Activated naive CD4-positive, alpha-beta T cell treated with Interleukin-2 at 50 U/mL for 16 hours (primary cell): ENCODE measurements around the gene TRAPPC2L.
"Not testable (repeated sequence)": the region's sequence is repeated elsewhere in the genome, so short reads cannot be mapped to it uniquely, and the experiment has no call there.

Source experiments
- DNase-seq: peaks from one replicate; pipeline ENCODE4 v3.0.0-alpha.2; 2020

TRAPPC2L gene

GRCh38 chr16:88894266-88894665, 37.3 kb downstream of the TRAPPC2L start:
- DNase-seq, result not testable (repeated sequence)

DNA sequence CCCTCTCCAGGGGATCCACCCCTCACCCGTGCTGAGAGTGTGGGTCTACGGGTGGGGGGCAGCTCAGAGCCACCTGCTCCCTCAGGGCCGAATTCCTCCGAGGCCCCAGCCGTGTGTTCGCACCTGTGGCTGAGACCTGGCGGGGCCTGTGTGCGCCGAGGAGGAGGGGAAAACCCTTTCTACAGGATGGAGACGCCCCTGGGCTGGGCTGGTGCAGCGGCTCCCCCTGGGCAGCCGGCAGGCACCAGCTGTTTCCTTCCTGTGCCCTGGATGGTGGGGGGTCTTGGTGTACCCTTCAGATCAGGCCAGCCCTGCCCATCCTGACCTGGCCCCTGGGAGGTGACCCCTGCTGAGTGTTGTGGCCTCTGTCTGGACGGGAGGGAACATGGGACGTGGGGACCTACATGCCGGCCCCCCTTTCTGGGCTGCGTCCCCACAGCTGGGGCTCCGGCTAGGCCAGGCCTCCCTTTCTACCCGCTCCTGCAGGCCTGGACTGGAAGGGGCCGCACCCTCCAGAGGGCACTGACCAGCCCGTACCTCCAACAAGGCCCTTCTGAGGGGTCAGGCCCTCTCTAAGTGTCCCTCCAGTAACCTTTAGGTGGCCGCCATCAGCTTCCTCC, 37.9 kb downstream of the TRAPPC2L start:
- no peak for DNase-seq

GRCh38 chr16:88895335-88895734, 38.4 kb downstream of the TRAPPC2L start:
- DNase-seq, result no peak

DNA sequence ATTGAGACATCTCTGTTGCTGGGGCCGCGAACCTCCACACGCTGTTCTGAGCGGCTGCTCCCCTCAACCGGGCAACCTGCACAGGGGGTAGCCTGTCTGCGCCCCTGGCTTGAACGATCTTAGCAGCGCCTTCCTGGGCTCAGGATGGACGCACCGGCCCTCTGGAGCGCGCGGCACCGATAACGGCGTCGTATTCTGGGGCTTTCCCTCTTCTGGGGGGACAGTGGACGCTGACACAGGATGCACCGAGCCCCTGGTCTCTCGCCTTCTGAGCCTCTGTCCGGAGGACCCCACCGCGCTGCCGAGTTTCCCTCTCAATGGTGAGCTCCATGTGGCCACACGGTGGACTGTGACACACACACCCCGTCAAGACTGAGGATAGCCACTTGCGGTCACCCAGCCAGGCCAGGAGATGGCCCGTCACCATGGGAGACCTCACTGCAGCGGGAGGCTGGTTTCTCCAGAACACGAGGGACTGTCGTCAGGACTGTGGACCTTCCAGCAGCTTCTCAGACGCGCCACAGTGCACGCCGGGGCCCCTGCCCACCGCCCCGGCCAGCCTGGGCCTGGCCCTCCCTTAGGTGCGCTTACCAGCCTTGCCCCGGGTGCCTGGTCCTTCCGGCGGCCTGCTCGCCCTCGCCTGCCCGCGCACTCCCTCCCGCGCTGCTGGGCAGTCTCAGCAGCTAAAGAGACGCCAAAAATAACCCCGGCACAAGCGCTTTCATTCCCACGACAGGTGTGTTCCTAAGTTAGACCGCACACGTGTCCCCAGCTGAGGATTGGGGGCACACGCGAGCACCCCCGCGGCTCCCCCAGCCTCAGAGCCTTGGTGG, 39.5 kb downstream of the TRAPPC2L start:
- DNase-seq, result no peak

GRCh38 chr16:88897696-88898425, 40.9 kb downstream of the TRAPPC2L start:
- no peak for DNase-seq

DNA sequence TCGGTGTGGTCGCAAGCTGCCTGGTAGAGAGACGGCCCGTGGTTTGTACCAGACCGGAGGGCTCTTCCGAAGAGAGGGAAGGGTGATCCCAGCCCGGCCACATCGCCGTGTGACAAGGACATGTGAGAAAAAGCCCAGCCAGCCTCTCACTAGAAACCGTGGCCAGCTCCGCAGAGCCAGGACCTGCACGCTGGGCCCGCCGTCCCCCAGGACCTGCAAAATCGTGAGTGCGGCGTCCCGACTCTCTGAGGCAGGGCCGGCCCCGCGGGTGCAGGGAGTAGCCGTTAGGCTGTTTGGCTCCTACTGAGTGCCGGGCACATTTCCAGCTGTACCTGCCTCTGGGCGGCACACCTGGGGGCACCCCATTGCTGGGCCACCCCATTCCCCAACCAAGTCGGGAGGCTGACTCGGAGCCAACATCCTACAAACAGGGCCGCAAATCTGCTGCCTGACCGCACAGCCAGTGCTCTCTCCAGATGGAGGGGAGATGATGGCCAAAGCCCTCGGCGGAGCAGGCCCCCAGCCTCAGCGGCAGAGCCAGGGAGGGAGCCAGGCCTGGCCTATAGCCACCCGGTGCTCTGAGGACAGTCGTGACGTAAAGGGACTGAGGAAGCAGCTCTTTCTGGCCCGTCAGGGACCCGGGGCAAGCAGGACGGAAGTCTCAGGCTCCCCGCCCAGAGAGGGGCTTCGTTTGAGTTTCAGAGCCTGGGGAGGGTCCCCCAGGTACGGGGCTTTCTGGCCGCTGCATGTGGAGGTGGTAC, 43.2 kb downstream of the TRAPPC2L start:
- DNase-seq, result no peak

GRCh38 chr16:88900662-88901052, 43.7 kb downstream of the TRAPPC2L start:
- DNase-seq, result no peak

GRCh38 chr16:88901718-88902337, 44.9 kb downstream of the TRAPPC2L start:
- DNase-seq, result no peak

DNA sequence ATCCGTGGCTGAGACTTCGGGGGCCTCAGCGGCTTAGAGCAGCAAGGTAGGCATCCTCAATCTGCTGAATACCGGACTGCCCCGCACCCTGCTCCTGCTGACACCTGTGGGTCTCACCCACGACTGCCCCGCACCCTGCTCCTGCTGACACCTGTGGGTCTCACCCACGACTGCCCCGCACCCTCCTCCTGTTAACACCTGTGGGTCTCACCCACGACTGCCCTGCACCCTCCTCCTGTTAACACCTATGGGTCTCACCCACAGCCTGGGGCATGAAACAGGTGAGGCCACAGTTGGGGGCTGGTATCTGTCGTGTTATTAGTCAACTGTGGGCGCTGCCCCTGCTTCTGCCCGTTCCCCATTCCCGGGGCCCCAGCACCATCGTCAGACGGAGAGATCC, 45.8 kb downstream of the TRAPPC2L start:
- no peak for DNase-seq

DNA sequence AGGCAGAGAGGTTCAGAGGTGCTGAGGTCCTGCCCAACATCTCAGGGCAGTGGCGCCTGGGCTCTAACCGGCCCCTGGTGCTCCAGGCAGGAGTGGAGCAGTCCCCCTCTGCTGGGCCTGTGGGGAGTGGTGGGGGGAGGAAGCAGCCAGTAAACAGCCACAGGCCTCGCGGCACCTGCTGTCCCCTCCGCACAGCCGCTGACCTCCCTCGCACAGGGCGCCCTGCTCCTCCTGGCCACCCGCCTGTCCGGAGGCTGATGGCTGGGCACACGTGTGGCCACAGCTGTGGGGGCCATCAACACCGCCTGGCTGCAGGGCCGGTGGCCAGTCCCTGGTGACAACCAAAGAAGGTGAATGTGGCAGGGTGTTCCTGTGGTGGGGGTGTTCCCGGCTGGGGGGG, 46.3 kb downstream of the TRAPPC2L start:
- no peak for DNase-seq

DNA sequence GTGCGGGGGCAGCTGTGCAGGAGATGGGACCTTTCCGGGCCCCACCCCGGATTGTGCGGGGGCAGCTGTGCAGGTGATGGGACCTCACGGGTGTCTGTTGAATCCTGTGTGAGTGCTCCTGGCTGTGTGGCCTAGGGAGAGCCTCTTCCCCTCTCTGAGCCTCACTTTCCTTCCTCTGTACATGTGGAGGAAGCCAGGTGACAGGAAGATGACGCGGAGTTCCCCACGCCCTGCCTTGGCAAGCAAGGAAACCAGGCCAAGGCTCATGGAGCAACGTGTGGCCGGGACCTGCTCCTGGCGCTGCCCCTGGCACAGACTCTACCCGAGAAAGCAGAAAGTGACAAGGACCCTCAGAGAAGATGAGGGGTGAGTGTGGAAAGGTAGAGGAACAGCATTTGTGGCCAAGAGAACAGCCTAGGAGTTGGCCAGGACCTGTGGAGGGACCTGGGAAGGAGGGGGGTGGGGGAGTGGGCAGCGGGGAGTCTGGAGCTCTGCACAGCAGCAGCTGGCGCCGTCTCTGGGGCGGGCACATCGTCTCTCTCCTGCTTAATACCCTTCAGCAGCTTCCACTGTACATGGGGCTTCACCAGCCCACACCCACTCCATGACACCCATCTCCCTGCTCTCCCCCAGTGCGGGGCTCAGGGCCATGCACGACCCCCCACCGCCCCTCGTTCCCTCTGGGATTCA, 47.9 kb downstream of the TRAPPC2L start:
- DNase-seq, result no peak

- no peak for DNase-seq
Observed at GRCh38 chr16:88905563-88905962, 48.6 kb downstream of the TRAPPC2L start.

DNA sequence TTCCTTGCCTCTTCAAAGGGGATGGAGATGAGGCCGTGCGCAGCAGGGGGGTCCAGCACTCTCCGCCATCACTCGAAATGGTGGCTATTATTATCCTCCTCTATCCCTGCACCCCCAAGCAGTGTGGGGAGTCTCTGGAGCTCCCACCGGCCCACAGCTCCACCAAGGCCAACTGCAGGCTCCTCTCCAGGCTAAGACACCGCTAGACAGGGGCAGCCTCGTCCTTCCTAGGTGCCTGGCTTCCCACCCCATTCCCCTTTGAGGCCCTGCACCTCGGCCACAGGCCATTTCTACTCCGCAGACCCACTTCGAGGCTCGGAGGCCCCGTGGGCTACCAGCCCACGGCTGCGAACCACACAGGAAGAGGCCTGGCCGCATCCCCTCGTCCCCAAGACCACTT, 49.1 kb downstream of the TRAPPC2L start:
- no peak for DNase-seq

GRCh38 chr16:88906535-88907105, 49.7 kb downstream of the TRAPPC2L start:
- DNase-seq, result no peak

DNA sequence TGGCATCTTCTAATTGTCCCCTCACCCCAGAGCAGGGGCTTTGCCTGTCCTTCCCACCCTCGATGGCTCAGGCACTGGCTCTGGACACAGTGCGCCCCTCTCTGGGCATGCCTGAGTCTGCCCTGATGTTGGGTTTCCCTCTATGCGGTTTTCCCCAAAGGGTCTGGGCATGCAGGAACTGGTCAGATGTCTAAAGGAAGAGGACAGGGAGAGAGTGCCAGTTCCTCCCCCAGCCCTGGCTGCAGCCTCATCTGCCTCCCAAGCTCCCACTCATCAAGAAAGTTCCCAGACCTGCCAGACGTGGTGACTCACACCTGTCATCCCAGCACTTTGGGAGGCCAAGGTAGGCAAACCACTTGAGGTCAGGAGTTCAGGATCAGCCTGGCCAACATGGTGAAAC, 50.8 kb downstream of the TRAPPC2L start:
- no peak for DNase-seq

DNA sequence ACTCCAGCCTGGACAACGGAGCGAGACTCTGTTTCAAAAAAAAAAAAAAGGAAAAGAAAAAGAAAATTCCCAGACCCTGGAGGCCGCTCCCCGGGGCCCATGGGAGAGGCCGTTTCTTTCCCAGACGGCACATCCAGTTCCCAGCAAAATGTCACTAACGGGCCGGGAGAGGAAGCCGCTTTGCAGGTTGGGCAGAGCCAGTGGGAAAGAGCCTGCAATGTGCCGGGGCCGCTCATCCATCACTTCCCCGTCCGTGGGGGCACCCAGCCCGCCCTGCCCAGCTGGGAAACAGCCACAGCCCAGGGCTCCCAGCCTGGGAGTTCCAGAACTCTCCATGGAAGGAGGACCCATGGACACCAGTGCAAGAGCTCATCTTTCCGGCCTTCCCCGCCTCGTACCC, 51.4 kb downstream of the TRAPPC2L start:
- no peak for DNase-seq

GRCh38 chr16:88909431-88910210, 52.7 kb downstream of the TRAPPC2L start:
- no peak for DNase-seq

- no peak for DNase-seq
Observed at GRCh38 chr16:88910284-88911135, 53.6 kb downstream of the TRAPPC2L start.

DNA sequence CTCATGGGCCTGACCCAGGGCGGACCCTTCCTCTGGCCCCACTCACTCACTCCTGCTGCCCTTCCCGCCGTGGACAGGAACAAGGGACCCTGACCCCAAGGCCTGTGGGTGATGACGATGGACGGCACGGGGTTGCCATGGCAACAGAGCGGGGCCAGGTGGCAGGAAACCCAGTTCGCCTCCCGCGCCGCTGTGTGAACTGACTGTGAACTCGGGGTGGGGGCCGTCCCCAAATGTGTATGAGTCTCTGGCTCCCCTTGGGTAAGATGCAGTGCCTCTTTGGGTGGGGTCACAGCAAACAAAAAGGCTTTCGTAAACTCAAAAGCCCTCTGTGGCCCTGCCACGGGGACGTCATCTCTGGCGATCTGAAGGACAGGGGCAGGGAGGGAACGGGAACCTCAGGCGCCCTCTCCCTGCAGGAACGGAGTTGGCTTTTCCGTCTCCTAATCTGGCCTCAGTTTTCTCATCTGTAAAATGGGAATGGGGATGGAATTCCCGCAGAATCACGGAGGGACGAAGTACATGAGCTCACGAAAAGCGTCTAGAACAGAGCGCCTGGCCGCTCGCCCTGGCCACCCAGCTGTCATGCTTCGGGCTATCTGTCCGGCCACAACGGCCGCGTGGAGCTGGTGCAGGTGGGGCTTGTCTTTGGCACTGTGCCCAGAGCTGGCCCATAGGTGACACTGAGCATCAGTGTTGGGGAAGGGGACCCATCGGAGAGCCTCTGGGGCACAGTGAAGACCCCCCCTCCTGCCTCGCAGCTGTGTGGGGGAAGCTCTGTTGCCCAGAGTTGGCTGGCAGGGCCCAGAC, 54.4 kb downstream of the TRAPPC2L start:
- DNase-seq, result no peak
